Measurements from ENCODE around the gene TIGD1.

- TF ChIP-seq POLR2A (IDR thresholded peaks at IDR 0.05) (no peak), CTCF (IDR thresholded peaks at IDR 0.05) (no peak)
Observed at GRCh38 chr2:232573042-232573441, 22.7 kb upstream of the TIGD1 start.
